ENCODE measurements around the gene PIAS4.

DNA sequence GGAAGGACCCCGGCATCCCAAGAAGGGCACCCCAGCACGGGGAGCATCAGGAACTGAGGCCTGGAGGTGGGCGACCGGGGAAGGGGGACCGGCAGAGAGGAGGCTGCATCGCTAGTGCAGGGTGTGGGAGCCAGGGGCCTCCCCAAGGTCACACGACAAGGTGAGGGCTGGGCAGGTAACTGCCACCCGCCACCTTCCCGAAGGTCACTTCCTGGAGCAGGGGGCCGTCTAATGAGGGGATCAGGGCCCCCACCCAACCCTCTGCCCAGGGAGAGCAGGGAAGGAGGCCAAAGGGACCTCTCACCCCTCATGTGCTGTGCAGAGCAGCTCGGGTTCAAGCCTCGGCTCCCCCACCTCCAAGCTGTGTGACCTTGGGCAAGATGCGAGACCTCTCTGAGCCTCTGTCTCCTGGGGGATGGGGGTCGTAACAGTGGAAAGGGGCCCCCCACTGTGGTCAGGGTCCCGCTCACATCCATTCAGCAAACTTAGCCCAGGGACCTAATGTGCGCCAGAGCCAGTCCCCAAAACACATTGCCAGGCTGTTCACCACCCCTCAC lies 53.2 kb downstream of the PIAS4 start:
- TF ChIP-seq EZH2 (IDR thresholded peaks at IDR 0.05; ENCODE audit: insufficient read depth, poor library complexity, severe bottlenecking): no peak
- TF ChIP-seq EZH2phosphoT487 (IDR thresholded peaks at IDR 0.05; ENCODE audit: insufficient read depth, low read depth): no peak
